GM21619 (cell line): Measurements from ENCODE around the gene RNF8.
A peak's percentile ranks its signal among the peaks of the same experiment; 100 is the strongest.
"Not testable (repeated sequence)": the region's sequence is repeated elsewhere in the genome, so short reads cannot be mapped to it uniquely, and the experiment has no call there.

ENCODE experiments used
- ATAC-seq: cut with Tn5 transposase; IDR thresholded peaks from one replicate; pipeline ENCODE4 v1.9.1; 2021; ENCODE audit not compliant: unreplicated experiment

Gene RNF8, protein sequence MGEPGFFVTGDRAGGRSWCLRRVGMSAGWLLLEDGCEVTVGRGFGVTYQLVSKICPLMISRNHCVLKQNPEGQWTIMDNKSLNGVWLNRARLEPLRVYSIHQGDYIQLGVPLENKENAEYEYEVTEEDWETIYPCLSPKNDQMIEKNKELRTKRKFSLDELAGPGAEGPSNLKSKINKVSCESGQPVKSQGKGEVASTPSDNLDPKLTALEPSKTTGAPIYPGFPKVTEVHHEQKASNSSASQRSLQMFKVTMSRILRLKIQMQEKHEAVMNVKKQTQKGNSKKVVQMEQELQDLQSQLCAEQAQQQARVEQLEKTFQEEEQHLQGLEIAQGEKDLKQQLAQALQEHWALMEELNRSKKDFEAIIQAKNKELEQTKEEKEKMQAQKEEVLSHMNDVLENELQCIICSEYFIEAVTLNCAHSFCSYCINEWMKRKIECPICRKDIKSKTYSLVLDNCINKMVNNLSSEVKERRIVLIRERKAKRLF

DNA sequence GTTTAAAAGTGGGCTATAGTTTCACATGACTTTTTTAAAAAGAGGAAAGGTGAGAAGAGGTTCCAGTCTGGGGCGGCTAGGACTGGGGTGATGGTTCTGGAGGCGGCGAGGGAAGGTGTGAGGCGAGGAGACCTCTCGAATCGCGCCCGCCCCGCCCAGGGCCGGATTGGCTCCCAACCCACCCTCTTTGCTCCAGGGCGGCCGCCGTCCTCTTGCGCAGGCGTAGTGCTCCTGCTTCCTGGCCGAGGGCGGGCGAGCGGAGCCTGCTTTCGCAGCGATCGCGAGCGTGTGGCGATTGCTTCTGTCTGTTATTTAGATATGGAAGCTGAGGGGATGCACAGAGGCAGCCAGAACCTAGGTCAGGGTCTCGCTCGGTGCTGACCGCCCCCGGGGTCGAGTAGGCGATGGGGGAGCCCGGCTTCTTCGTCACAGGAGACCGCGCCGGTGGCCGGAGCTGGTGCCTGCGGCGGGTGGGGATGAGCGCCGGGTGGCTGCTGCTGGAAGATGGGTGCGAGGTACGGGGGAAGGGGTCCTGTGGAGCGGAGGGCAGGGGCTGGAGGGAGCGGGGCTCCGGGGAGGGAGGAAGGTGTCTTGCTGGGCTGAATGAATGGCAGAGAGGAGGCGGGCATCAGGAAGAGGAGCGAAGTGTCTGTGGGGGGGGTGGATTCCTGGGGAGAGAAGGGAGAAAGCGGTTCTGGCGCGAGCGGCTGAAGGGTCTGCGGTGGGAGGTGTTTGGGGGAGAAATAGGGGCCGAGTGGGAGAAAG is at the start of gene RNF8:
Gene RNF8 (plus strand): TSS at position 223 of the 765 bp plus-strand sequence. CDS start 182 bp downstream, at position 405.
- ATAC-seq: peak; percentile 90

DNA sequence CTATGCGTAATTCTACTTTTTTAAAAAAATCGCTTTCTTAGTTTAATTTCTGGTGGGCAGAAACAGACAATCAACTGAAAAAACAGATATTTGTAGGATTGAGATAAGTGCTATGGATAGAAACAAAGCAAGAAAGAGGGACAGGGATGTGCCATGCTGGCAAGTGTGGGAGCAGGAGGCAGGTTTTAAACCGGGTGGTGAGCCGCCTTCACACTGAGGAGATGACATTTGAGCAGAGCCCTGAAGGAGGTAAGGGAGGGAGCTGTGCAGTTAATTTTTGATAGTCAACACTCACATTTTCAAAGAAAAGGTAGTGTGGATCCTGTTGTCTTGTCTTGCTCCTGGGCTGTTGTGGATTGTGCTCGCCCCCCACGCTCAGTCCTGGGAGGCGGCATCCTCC is 49.0 kb upstream of the RNF8 start:
- no peak for ATAC-seq

DNA sequence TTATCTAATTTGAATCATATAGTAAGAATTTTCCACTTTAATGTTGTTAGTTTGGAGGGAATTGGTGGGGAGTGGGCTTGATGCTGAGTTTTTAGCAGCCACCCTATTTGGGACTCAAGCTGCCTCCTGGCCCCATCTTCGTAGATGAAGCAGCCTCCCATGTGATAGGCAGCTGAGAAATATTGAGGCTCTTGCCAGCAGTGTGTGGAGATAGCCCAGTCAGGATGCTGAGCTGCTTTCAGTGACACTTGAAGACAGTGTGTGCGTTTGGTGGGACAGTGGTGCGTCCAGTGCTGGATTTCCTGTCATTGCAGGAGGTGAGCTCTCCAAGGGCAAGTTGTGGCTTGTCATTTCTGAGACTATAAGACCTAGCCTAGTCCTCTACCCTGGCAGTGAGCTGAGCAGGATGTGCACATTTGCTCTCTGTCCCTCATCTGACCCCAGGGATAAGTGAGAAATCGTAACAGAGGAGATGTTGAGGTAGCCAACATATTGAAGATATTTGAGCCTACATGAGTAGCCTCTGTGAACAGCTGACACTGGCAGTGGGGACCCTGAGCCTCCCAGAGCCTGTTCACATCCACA is 47.9 kb upstream of the RNF8 start:
- ATAC-seq: no peak

DNA sequence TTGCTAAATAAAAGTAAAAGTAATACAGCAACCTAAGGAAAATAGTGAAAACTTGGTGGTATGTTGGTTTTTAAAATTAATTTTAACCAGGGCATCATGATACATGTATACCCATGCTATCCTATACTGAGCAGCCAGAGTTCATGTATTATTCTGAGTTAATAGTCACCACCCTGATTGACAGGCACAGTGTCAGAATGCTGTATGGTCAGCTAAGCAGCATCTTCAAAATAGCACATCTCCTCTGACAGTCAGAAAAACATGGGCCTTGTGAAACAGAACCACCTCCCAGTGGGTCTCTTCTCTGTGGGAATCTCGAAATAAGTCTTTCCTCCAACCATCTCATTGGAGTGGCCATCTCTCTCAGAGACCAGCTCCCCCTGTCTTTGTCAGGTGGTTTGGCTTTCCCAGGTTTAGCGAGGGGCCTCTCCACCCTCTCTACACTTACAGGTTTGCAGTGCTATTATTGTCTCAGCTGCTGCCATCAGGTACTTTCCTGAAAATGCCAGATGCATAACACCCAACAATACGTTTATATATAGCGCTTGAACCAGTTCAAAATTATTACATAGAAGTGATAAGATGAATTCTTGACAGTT is 47.1 kb upstream of the RNF8 start:
- ATAC-seq: no peak

DNA sequence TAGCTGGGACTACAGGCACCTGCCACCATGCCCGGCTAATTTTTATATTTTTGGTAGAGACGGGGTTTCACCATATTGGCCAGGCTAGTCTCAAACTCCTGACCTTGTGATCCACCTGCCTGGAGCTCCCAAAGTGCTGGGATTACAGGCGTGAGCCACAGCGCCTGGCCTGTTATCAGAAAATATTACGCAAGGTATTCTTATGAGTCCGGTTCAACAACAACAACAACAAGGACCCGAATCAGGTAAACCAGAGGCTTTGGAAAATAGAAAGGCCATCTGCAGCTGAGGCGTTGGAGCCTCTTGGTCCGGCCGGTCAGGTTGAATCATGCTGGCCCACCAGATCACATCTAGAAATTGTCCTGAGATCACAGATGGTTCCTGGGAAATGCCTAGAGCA is 46.3 kb upstream of the RNF8 start:
- not testable (repeated sequence) for ATAC-seq

DNA sequence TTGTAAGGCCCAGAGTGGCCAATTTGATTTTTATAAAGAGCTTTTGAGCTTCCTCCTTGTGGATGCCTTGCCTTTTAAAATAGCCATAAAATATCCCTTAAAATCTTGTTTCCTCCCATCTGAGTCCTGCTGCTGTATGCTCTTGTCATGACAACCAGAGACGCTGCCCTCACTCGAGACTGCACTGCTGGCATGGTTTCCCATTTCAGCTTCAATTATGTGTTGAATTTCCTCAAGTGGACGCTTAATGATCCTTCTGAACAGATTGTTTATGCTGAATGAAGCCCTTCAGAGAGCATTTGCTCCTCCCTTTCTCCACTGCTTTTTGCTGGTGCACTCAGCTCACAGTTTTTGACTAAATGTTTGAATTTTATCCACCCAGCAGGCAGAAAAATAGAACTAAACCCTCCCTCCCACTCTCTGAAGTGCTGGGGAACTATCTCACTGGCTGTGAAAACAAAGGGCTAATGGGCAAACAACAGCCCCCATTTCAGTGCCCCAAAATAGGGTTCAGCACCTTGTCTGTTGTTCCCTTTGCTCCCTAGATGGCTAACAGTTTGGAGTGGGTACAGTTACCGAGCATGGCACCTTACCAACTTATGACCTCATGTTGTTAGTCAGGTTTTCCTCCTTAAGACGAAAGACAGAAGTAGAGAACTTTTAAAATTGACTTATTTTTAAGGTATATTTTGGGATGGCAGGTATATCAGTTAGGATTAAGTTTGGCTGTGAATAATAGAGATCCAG is 45.5 kb upstream of the RNF8 start:
- no peak for ATAC-seq

DNA sequence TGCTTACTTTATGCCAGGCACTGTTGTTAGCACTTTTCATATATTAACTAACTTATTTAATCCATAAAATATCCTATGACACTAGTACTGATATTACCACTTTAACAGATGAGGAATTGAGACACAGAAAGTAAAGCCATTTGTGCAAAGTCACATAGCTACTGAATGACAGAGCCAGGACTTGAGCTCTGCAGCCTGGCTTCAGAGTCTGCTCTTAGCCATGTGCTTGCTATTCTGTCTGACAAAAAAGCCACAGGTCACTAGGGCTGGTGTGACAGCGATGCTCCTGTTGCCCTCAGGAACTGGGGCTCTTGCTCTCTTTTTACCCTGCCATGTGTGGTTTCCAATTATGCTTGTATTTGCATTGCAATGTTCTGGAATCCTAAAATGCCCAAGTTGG is 44.7 kb upstream of the RNF8 start:
- ATAC-seq: no peak

DNA sequence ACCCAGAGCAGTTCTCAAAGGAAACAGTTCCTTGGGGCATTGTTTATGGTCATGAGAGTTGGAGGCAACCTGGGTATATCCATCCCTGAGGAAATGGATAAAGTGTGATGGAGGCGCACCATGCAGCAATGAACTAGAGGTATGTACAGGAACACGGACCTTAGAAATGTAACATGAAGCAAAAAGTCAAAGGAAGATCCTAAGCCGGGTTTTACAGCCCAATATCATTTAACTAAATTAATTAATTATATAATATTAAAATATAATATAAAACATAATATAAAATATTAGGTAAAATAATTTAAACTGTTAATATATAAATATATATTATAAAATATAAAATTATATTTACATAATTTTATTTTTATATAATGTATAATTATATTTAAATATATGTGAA is 44.1 kb upstream of the RNF8 start:
- ATAC-seq: no peak

DNA sequence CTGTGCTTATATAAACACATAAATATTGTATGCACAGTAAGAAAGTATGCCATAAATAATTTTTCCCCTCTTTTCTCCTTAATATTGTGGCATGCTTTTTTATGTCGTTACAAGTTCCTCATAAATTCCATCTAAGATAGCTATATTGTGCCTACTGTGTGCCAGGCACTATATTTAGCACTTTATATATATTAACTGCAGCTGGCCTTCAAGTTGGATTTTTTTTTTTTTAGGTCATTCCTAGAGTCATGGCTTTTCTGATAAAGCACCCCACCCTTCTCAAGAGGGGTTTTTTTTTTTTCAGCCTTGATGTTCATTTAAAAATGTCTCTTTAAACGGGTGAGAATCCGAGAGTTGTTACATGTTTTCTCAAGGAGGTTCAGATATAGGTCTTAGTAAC is 42.8 kb upstream of the RNF8 start:
- ATAC-seq: no peak

DNA sequence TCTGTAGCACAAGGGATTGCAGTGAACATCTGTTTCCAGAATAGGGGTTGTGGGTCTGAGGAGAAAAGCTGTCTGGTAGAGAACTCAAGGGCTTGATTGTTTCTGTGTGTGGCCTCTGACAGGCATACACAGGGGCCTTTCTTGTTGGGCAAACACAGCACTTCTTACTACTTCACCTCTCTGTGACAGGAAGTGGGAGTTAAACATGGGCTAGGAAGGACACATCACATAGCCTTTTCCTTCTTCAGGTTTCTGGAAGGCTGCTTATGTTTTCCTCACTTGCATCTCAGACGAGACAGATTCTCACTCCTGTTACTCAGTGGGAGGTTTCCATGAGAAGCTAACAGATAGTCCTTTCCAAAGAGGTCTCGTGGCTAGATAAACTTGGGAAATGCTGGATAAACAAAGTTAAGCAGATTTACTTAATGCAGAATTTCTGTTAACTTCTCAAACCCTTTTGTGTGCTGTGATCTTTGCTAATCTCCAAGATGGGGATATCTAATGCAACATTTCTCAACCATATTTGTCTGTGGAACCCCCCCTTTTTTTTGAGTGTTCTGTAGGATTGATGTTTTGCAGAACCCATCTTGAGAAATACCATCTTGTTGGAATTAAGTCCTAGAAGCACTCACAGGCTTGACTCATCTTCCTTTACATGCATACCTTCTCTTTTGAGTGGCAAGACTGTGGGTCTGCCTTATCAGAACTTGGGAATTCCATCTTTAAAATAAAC is 41.9 kb upstream of the RNF8 start:
- no peak for ATAC-seq

DNA sequence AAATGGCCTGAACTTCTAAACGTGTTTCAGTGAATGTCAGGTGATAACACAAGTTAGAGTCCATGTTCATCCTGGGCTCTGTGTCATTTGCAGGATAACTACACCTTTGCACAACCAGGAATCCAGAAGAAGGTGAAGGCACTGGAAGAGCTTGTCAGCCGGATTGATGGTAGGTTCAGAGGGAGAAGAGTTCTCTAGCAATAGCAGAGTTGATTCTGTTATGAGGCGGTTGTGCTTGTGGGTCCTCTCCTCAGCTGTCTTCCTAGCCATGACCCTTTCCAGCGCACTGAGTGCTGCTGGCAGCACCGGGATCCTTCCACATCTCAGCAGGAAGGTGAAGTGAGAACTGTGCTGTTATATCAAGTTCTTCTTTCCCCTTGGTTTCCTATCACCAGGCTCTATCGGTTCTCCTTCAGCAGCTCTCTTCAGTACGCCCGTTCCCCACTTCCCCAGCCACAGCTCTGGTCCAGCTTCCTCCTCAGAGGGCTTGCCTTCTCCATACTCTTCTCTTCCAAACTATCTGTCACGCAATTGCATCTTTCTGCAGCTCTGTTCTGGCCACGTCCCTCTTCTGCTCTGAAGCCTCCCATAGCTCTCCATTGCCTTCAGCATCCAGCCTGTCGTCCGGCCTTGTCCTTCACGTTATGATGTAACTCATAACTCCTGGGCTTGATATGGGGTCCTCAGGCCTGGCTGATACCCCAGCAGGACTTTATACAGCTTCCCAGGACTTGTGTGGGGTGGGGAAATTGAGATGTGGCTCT is 39.9 kb upstream of the RNF8 start:
- no peak for ATAC-seq

DNA sequence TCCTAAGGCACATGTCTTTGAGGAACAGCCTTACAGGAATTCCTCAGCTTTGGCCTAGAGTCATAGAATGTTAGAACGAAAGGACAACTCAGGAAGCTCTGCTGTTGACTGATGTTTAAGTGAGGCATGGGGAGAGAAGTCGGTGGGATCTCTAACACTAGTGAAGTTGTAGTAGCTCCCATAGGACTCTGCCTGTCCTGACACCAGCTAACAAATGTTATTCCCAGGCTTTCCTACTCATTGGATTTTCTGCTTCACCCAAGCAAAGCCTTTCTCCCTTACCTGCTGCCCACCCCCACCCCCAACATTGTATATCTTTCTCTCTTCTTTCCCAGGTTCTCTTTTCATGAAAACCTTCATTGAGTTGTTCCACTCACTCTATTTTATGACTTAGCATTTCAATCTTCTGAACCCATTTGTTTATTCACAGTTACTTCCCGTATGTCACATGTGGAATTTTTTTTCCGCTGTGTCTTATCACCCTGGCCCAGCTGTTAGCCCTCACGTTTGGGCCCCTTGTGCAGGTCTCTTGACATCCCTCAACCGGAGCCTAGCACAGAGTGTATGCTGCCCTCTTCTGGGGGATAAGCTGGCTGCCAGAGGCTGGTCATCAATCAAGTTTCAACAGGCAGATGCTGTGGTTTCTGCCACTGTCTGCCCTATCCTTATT is 39.2 kb upstream of the RNF8 start:
- no peak for ATAC-seq

DNA sequence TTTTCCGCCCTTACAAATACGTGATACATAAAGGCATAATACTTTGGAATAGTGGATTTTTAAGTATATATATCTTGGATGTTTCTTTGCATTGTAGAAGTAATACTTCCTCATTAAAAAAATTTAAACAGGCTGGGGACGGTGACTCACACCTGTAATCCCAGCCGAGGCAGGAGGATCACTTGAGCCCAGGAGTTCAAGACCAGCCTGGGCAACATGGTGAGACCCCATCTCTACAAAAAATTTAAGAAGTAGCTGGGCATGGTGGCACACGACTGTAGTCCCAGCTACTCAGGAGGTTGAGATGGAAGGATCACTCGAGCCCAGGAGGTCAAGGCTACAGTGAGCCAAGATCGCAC is 38.6 kb upstream of the RNF8 start:
- no peak for ATAC-seq

DNA sequence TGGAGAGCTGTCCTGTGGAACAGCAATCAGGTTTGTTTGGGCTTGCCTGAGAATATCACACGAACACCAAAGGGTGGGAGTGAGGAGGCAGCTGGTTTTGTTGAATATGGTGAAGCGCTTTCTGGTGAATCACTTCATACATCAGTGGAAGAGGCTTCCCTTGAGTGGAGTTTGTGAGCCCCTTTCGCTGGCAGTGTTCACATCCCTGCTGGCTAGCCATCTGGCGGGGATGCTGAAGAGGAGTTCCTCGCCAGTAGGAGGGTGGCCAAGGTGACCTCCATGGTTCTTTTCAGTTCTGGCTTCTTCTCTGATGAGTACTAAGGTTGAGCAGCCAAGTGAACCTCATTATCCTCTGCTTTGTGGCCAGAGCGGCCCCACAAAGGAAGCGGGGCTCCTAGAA is 37.7 kb upstream of the RNF8 start:
- ATAC-seq: no peak

DNA sequence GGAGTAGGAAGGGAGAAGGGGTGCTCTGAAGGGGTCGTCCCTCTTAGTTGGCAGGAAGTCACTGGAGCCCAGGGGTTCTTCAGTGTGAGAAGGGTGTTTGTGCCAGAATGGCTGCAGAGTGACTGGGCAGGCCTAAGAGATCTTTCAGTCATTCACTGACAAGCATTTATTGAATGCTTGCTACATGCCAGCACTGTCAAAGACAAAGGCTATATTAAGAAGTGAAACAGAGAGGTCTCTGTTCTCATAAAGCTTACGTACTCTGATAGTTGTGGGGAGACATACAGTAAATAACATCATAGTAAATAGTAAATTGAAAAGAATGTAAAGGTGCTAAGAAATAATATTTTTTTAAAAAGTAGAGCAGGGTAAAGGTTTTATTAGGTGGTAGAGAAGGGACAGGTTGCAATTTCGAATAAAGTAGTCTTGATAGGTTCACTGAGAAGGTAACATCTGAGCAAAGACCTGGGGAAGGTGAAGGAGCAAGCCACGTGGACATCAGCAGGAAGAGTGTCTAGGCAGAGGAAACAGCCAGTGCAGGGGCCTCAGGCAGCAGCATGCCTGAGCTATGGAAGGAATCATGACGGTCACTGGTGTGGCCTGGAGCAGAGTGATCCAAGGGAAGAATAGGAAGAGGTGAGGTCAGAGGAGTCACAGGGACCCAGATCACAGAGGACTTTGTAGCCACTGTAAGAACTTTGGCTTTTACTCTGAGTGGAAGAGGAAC is 36.3 kb upstream of the RNF8 start:
- ATAC-seq: no peak

DNA sequence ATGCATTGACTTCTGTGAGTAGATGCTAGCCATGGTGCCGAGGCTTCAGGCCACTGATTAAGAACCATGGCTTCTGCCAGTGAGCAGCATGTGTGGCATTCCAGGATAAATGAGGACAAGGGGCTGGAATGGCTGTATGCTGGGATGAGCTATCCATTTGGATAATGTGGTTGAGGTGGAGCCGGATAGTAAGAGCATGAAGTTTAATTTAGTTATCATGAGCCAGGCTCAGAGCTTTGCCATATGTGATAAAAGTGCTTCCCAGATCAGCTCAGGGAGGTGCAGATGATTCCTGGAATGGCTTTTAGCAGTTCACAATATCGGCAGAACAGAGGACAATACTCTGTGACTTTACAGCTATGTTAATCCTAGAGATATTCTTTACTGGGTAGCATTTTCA is 34.6 kb upstream of the RNF8 start:
- no peak for ATAC-seq

DNA sequence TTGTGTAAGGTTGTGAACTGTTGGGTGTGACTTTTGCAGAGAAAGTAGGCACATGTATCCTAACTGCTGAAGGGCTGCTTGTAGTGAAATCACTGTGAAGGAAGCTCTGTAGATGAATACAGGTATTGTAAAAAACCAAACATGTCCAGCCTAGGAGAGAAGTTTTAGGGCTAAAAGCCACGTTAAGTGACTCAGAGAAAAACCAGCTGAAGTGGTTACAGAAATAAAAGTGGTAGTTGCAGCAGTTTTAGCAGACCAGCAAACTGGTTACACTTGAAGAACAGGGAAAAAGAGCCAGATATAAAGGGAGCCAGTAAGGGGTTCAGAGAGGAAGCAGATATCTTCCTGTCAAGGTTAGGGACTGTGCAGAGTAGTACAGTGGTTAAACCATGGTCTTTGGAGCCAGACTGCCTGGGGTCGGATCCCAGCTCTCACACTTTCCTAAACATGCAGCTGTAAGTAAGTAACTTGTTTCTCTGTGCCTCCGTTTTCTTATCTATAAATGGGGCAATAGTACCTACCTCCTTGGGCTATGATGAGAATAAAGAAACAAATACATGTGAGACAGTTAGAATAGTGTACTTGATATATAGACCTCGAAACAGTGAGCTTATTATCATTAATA is 33.8 kb upstream of the RNF8 start:
- ATAC-seq: no peak

DNA sequence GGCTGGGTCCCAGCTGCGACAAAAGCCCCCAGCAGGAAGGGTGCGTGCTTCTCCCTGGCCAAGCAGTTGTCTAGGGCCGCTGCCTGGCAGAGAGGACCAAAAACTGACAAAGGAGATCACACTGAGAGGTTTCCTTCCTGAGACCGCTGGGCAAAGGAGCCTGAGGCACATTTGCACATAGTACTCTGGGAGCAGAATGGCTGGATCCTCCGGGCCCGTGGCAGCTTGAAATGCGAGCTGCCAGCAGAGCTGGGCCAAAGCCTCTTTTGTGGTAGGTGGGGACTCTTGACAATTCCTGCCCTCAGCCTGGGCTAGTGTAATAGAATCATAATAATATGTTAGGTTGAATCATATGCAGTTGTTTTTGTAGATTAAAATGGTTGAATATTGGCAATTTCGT is 33.1 kb upstream of the RNF8 start:
- no peak for ATAC-seq
